Duodenal mucosa (tissue), 2 donors: ENCODE results near the gene ANKRD53.
A peak's percentile ranks its signal among the peaks of the same experiment; 100 is the strongest.
"Not testable (repeated sequence)": the region's sequence is repeated elsewhere in the genome, so short reads cannot be mapped to it uniquely, and the experiment has no call there.

Experiments used
- H3K27ac ChIP-seq: one replicate; pipeline ENCODE4 v1.7.0; 2013; ENCODE audit warnings: low read depth, low read length
- H3K27me3 ChIP-seq, 2 donors: one replicate each; pipeline ENCODE4 v1.7.0; 2013; ENCODE audit warnings: low read length in 2 of 2, control low read depth in 1 of 2; ENCODE audit not compliant: insufficient read depth in 2 of 2, control insufficient read depth in 1 of 2
- H3K36me3 ChIP-seq, 2 donors: one replicate each; pipeline ENCODE4 v1.7.0; 2013; ENCODE audit warnings: low read length in 2 of 2, control low read depth in 1 of 2; ENCODE audit not compliant: insufficient read depth in 2 of 2, control insufficient read depth in 1 of 2
- H3K4me1 ChIP-seq, 2 donors: one replicate each; pipeline ENCODE4 v1.7.0; 2013; ENCODE audit warnings: low read length in 2 of 2, control low read depth in 1 of 2; ENCODE audit not compliant: insufficient read depth in 2 of 2, control insufficient read depth in 1 of 2
- H3K4me3 ChIP-seq, 2 donors: one replicate each; pipeline ENCODE4 v1.7.0; 2013; ENCODE audit warnings: low read length in 2 of 2, low read depth in 1 of 2
- H3K9ac ChIP-seq, 2 donors: one replicate each; pipeline ENCODE4 v1.7.0; 2013; ENCODE audit warnings: low read length in 2 of 2, low read depth in 1 of 2
- H3K9me3 ChIP-seq, 2 donors: one replicate each; pipeline ENCODE4 v1.7.0; 2013; ENCODE audit warnings: low read length in 2 of 2, control low read depth in 1 of 2; ENCODE audit not compliant: control insufficient read depth in 1 of 2

Gene ANKRD53

DNA sequence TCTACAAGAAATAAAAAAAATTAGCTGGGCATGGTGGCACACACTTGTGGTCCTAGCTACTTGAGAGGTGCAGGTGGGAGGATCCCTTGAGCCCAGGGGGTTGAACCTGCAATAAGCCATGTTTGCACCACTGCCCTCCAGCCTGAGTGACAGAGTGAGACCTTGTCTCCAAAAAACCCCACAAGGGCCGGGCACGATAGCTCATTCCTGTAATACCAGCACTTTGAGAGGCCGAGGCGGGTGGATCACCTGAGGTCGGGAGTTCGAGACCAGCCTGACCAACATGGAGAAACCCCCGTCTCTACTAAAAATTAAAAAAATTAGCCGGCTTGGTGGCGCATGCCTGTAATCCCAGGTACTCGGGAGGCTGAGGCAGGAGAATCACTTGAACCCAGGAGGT is 21.5 kb downstream of the ANKRD53 start:
- H3K9ac ChIP-seq, H3K36me3 ChIP-seq, H3K27me3 ChIP-seq, H3K4me3 ChIP-seq, H3K27ac ChIP-seq, H3K9me3 ChIP-seq: not testable (repeated sequence)
- H3K4me1 ChIP-seq: peaks cover 28 to 34% of the 10 kb centered on the region in 2 donors

DNA sequence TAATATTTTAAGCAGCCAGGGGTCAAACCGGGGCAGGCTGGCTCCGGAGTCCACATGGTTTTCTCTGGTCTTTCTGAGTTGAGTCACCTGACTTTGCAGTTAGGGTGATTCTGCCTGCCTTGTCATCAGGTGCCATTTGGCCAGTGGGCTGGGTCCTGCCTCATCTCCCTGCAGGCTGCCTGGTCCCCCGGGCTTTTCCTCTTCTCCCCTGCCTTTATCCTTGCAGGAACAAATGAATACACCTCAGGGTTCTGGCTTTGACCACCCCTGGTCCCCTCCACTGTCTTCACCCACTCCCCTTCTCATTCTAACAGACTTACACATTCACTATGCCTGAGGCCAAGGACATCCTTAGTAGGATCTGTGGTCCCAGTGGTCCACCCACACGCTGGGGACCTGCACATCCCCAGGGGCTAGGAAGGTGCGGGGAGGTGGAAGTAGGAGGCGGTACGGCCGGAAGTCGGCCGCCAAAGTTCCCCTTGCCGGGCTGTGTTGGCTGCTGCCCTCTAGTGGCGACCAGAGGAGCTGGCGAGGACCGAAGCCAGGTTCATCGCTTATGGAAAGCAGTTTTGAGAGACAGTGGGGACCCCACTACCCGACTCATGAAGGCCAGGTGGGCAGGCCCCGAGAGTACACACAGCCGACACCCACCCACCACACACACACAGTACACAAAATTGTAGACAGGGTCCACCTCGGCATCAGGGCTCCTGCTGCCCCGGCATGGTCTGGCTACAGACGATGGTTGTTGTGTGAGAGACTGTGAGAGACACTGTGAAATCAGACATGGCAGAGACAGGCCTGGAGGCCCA is 22.6 kb downstream of the ANKRD53 start:
- Histone ChIP-seq H3K36me3 (no peaks in the 10 kb centered on the region), H3K4me1 (peaks cover 24 to 28% of the 10 kb centered on the region in 2 donors), H3K9ac (peak overlapping the region; percentile 28 to 32), H3K27ac (no peak overlapping the region), H3K4me3 (peak overlapping the region; percentile 63 to 71), H3K27me3 (no peaks in the 10 kb centered on the region), H3K9me3 (no peaks in the 10 kb centered on the region)

DNA sequence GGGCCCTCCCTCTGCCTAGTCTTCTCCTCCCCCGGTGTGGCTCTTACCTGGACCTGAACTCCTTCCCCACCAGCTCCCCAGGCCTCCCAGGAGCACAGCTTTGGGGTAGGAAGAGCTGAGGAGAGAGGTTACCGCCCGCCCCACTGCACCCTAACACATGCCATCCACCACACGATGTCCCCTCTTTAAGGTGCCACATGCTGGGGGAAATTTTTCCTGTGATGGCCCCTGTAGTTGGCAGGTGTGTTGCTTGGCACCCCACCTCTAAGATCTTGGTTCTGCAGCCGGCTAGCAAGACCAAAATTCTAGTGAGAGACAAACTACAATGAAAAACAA is 23.1 kb downstream of the ANKRD53 start:
- no peak overlapping the region for H3K4me3 ChIP-seq
- no peaks in the 10 kb centered on the region for H3K36me3 ChIP-seq
- H3K9me3 ChIP-seq: no peaks in the 10 kb centered on the region
- peak overlapping the region in 1 of 2 donors; percentile 32 for H3K9ac ChIP-seq
- H3K27ac ChIP-seq: no peak overlapping the region
- no peaks in the 10 kb centered on the region for H3K27me3 ChIP-seq
- H3K4me1 ChIP-seq: peaks cover 24 to 28% of the 10 kb centered on the region in 2 donors

DNA sequence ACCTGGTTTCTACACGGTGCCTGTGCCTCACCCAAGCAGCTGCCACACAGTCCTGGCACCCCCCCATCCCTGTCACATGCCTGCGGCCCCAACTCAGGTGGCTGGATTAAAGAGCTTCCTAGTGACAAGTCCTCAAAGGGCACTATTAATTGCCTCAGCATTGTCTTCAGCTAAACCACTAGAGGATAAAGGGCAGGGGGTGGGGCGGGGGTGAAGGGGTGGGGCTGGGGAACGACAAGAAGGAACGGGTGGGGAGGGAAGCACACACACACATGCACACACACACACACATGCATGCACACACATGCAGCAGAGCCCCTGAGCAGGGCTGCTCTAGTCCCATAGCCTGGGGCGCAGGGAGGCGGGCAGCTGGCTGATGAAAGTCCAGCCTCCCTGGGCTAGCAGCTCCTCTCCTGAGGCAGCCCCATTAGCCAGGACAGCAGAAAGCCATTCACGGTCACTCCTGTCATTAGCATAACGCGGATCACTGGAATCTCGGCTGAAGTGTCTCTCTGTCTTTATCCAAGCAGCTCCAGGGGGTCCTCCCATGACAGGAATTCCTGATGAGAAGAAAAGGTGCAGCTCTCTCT is 23.6 kb downstream of the ANKRD53 start:
- Histone ChIP-seq H3K36me3 (no peaks in the 10 kb centered on the region), H3K27ac (no peak overlapping the region), H3K4me3 (peak overlapping the region in 1 of 2 donors; percentile 10), H3K9me3 (no peaks in the 10 kb centered on the region), H3K9ac (no peak overlapping the region), H3K4me1 (peaks cover 24 to 28% of the 10 kb centered on the region in 2 donors), H3K27me3 (no peaks in the 10 kb centered on the region)

DNA sequence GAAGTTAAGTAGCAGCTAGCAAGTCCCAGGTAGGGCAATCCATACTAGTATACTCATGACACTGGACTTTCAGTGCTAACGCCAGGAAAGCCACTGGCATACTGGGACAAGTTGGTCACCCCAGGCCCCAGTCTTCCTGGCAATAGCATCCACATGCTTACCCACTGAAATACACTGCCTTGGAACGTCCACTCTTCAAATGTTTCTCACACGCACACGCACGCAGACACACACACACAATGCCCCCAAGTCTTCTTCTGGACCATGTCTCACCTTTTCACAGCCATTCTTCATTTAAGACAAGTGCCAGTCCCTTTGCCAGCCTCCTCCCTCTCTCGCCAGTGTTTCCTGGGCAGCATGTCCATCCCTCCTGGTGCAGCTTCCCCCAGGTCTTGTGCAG is 25.0 kb downstream of the ANKRD53 start:
- Histone ChIP-seq H3K27ac (no peak overlapping the region), H3K27me3 (no peaks in the 10 kb centered on the region), H3K4me3 (no peak overlapping the region), H3K36me3 (no peaks in the 10 kb centered on the region), H3K9me3 (no peaks in the 10 kb centered on the region), H3K4me1 (peaks cover 24 to 28% of the 10 kb centered on the region in 2 donors), H3K9ac (no peak overlapping the region)

DNA sequence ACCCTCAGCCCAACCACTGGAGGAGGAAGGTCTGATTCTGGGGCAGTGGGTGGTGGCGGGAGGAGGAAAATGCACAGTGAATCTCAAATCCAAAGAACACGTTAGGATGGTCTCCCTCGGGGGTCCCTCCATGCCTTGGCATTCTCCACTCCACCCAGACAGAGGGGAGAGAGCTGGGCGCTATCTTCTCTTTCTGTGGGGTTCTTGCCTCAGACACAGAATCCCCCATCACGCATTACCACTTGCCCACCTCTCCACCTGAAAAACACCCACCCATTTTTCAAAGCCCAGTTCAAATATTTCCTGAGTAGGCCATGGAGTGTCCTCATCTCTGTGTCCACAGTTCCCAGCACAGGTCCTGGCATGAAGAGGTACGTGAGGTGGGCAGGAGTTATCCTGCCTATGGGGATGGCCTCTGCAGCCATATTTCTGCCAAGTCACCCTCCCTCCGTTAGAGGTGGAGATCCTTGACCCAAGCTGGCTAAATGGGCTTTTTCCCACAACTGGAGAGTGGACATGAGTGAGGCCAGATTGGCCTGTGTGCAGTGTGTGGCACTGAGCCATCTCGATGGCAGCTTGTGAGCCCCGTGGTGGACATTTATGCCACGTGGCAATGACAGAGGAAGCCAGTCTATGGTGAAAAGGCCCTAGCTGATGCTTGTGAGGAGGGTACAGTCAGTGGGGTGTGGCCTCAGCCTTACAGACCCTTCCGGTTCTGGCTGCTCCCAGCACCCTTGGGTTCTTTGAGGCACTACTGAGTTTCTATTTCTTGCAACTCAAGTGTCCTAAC is 25.7 kb downstream of the ANKRD53 start:
- Histone ChIP-seq H3K27ac (no peak overlapping the region), H3K9me3 (no peaks in the 10 kb centered on the region), H3K9ac (no peak overlapping the region), H3K4me3 (no peak overlapping the region), H3K4me1 (peaks cover 24 to 26% of the 10 kb centered on the region in 2 donors), H3K36me3 (no peaks in the 10 kb centered on the region), H3K27me3 (no peaks in the 10 kb centered on the region)

DNA sequence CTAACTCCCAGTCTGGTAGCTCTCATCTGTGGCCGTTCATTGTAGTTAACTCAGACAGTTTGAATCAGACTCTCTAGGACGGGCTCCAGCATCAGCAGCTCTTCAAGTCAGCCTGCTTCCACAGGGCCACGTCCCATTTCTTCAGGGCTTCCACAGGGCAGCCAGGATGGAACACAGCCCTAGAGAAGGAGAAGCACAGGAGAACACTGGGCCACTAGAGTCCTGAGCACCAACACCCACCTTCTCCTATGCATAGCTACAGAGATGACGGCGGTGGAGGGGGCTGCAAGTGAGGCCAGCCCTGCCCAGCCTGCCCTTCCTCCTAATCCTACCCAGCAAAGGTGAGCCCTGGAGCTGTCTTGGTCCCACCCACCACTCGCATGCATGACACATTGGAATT is 26.4 kb downstream of the ANKRD53 start:
- Histone ChIP-seq H3K27ac (no peak overlapping the region), H3K4me3 (no peak overlapping the region), H3K9ac (no peak overlapping the region), H3K9me3 (no peaks in the 10 kb centered on the region), H3K27me3 (no peaks in the 10 kb centered on the region), H3K4me1 (peaks cover 19 to 20% of the 10 kb centered on the region in 2 donors), H3K36me3 (no peaks in the 10 kb centered on the region)

DNA sequence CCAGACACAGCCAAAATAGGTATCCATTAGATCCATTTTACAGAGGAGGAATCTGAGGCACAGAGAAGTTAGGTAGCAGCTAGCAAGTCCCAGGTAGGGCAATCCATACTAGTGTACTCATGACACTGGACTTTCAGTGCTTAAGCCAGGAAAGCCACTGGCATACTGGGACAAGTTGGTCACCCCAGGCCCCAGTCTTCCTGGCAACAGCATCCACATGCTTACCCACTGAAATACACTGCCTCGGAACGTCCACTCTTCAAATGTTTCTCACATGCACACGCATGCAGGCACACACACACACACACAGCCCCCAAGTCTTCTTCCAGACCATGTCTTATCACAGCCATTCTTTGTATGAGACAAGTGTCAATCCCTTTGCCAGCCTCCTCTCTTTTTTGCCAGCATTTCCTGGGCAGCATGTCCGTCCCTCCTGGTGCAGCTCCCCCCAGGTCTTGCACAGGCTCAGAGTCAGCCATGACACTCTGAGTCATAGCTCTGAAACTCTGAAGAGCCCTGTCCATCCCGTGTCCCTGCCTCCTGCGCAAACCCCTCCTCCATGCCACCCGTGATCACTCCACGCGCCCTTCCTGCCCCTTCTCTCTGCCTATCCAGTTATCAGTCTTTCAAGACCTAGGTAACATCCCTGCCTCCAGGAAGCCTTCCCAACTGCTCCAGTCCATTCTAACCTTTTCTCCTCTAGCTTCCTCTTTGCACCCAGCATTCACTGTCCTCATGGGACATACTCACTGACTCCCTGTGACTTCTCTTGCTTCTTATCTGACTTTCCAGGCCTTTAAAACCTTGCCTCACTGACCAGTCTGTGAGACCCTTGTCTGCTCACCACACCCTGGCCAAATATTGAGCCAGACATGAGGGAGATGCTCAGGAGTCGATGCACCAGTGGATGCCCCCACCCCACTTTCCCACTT is 27.1 kb downstream of the ANKRD53 start:
- Histone ChIP-seq H3K4me3 (no peak overlapping the region), H3K4me1 (peaks cover 18 to 19% of the 10 kb centered on the region in 2 donors), H3K27me3 (no peaks in the 10 kb centered on the region), H3K27ac (no peak overlapping the region), H3K36me3 (no peaks in the 10 kb centered on the region), H3K9me3 (no peaks in the 10 kb centered on the region), H3K9ac (no peak overlapping the region)

DNA sequence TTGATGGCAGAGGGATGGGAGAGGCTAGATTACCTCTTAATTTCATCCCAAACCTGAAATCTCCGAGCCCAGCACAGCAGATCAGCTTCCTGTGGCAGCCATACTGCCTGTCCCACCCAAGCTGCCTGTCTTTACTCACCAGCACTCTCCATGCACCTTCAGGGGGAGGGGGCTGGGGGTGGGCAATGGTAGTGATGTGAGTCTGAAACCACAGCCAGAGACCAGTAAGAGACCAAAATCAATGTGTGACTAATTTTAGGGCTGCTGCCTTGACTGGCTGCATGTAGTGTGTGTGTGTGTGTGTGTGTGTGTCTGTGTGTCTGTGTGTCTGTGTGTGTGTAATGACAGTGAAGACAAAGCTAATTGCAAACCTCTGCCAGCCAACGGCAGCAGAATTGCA is 27.9 kb downstream of the ANKRD53 start:
- Histone ChIP-seq H3K4me1 (peaks cover 11 to 12% of the 10 kb centered on the region in 2 donors), H3K4me3 (no peak overlapping the region), H3K36me3 (no peaks in the 10 kb centered on the region), H3K27ac (no peak overlapping the region), H3K9me3 (no peaks in the 10 kb centered on the region), H3K27me3 (no peaks in the 10 kb centered on the region), H3K9ac (no peak overlapping the region)
